SK-N-SH (cell line): Measurements from ENCODE around the gene KRTAP8-1.

Source experiments
- FOXM1 ChIP-seq: IDR thresholded peaks from 2 replicates; pipeline ENCODE4 v1.4.0; 2012; ENCODE audit warnings: low read depth, mild to moderate bottlenecking
- POLR2AphosphoS5 ChIP-seq: IDR thresholded peaks from 2 replicates; pipeline ENCODE4 v1.6.1; 2012; ENCODE audit warnings: low read depth, low read length
- TAF1 ChIP-seq: IDR thresholded peaks from 2 replicates; pipeline ENCODE4 v1.6.1; 2012; ENCODE audit warnings: low read depth, mild to moderate bottlenecking, low read length, moderate library complexity, borderline replicate concordance
- TF ChIP-seq, protein P1 (sequence below): IDR thresholded peaks from 2 replicates; pipeline ENCODE4 v1.6.1; 2012; ENCODE audit warnings: mild to moderate bottlenecking, low read depth, low read length, moderate library complexity
- TF ChIP-seq, protein P2 (sequence below): fragments of 200-600 bp; sonication (generic); IDR thresholded peaks from 2 replicates; pipeline ENCODE4 v1.6.1; 2017; ENCODE audit warnings: antibody characterized with exemption, mild to moderate bottlenecking, moderate library complexity

DNA sequence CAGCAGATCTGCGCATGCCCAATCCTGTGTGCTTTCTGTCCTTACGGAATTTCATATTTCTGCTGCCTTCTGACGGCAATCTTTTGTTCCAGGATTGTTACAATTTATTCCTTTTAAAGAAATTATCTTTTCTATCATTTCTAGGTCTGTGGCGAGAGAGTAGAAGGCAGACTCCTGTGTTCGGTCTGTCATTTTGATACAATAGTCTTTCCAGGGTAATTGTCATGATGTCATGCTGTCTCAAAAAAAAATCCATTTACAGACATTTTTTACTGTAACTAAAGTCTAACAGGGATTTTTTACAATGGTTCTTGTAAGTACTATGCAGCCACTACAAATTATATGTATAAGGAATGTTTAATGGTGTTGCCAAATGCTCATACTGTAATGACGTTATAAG is 25.5 kb upstream of the KRTAP8-1 start:
- TF ChIP-seq, protein P1, sequence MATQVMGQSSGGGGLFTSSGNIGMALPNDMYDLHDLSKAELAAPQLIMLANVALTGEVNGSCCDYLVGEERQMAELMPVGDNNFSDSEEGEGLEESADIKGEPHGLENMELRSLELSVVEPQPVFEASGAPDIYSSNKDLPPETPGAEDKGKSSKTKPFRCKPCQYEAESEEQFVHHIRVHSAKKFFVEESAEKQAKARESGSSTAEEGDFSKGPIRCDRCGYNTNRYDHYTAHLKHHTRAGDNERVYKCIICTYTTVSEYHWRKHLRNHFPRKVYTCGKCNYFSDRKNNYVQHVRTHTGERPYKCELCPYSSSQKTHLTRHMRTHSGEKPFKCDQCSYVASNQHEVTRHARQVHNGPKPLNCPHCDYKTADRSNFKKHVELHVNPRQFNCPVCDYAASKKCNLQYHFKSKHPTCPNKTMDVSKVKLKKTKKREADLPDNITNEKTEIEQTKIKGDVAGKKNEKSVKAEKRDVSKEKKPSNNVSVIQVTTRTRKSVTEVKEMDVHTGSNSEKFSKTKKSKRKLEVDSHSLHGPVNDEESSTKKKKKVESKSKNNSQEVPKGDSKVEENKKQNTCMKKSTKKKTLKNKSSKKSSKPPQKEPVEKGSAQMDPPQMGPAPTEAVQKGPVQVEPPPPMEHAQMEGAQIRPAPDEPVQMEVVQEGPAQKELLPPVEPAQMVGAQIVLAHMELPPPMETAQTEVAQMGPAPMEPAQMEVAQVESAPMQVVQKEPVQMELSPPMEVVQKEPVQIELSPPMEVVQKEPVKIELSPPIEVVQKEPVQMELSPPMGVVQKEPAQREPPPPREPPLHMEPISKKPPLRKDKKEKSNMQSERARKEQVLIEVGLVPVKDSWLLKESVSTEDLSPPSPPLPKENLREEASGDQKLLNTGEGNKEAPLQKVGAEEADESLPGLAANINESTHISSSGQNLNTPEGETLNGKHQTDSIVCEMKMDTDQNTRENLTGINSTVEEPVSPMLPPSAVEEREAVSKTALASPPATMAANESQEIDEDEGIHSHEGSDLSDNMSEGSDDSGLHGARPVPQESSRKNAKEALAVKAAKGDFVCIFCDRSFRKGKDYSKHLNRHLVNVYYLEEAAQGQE, result no peak
- TF ChIP-seq, protein P2, sequence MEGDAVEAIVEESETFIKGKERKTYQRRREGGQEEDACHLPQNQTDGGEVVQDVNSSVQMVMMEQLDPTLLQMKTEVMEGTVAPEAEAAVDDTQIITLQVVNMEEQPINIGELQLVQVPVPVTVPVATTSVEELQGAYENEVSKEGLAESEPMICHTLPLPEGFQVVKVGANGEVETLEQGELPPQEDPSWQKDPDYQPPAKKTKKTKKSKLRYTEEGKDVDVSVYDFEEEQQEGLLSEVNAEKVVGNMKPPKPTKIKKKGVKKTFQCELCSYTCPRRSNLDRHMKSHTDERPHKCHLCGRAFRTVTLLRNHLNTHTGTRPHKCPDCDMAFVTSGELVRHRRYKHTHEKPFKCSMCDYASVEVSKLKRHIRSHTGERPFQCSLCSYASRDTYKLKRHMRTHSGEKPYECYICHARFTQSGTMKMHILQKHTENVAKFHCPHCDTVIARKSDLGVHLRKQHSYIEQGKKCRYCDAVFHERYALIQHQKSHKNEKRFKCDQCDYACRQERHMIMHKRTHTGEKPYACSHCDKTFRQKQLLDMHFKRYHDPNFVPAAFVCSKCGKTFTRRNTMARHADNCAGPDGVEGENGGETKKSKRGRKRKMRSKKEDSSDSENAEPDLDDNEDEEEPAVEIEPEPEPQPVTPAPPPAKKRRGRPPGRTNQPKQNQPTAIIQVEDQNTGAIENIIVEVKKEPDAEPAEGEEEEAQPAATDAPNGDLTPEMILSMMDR, result no peak
- TF ChIP-seq FOXM1 (no peak), POLR2AphosphoS5 (no peak), TAF1 (no peak)
